Measurements from ENCODE around the gene NRP1.

Gene NRP1

DNA sequence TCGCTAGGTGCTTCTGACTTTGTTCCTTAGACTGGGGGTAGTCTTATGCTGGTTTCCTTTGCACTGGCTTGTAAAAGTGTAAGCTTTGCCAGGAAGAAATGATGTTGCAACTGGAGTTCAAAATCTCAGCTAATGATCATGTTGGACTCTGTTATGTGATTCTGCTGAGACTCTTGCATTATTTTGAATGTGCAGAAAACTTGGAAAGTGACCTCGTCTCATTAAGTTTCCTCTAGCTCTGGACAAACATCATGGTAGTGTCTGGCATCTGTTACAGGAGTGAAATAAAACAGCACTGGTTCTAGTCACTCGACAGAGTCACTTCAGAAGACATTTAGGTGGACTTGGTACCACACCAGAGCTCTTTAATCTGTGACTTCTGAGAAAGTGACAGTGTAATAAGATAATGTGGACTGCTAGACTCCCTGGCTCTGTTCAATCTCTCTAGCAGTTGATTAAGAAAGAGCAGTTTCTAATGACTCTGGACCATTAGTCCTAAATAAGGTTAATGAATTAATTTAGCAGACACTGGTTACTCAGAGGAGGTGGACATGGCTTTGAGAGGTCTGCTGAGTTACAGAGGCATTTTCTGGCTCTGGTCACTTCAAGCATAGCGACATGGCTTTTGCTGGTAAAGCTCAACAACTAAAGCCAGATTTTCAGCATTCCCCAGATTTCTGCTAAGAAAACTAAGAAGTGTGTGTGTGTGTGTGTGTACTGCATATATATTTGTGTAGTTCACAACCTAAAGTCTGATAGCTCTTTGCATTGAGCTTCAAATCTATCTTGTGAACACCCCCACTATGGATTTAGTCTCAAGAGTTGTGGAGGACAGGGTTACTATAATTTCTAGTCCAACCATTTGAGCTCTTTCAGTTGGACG is 2.0 kb downstream of the NRP1 start:
- no peak for TF ChIP-seq EZH2phosphoT487 (IDR thresholded peaks at IDR 0.05; ENCODE audit: borderline replicate concordance, low read length)
- TF ChIP-seq, protein P1, sequence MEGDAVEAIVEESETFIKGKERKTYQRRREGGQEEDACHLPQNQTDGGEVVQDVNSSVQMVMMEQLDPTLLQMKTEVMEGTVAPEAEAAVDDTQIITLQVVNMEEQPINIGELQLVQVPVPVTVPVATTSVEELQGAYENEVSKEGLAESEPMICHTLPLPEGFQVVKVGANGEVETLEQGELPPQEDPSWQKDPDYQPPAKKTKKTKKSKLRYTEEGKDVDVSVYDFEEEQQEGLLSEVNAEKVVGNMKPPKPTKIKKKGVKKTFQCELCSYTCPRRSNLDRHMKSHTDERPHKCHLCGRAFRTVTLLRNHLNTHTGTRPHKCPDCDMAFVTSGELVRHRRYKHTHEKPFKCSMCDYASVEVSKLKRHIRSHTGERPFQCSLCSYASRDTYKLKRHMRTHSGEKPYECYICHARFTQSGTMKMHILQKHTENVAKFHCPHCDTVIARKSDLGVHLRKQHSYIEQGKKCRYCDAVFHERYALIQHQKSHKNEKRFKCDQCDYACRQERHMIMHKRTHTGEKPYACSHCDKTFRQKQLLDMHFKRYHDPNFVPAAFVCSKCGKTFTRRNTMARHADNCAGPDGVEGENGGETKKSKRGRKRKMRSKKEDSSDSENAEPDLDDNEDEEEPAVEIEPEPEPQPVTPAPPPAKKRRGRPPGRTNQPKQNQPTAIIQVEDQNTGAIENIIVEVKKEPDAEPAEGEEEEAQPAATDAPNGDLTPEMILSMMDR (IDR thresholded peaks at IDR 0.05; ENCODE audit: low read depth, low read length, poor library complexity, severe bottlenecking) = no peak
- Histone ChIP-seq H3K36me3 (ENCODE audit: control insufficient read depth, low read length) (no peaks in the 10 kb centered on the region), H3K27ac (ENCODE audit: low read depth, low read length) (no peak overlapping the region), H3K4me3 (ENCODE audit: low read length) (no peak overlapping the region), H3F3A (ENCODE audit: control insufficient read depth, insufficient read depth) (no peaks in the 10 kb centered on the region), H3K9me2 (replicated peaks; ENCODE audit: control insufficient read depth, low read length) (no peaks in the 10 kb centered on the region), H3K27me3 (ENCODE audit: control insufficient read depth, low read length) (peaks cover 11% of the 10 kb centered on the region; the same call in 1 of the 2 replicates), H4K20me1 (ENCODE audit: control insufficient read depth, insufficient read depth, low read depth, low read length) (no peaks in the 10 kb centered on the region), H3K4me1 (ENCODE audit: control insufficient read depth, low read length) (no peaks in the 10 kb centered on the region), H3K9me3 (ENCODE audit: control insufficient read depth, insufficient read depth, low read length) (no peaks in the 10 kb centered on the region; the same call in 1 of the 2 replicates), H3K4me2 (ENCODE audit: low read length) (no peak overlapping the region), H3K79me2 (ENCODE audit: control insufficient read depth, low read length) (no peaks in the 10 kb centered on the region)

DNA sequence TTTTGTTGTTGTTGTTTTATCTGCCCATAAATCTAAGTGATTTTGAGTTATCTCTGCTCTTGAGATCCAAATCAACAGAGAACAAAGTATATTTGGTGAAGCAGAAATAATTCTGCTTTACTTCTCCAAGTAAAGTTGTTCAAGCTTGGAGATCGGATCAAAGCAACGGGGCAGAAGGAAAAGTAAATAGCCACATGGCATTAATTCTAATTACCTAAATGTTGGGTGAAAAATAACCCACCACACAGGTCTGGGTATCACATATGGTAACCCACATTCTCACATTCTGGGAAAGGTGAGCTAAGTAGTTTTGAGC is 3.1 kb downstream of the NRP1 start:
- no peaks in the 10 kb centered on the region for H3F3A ChIP-seq (ENCODE audit: control insufficient read depth, insufficient read depth)
- no peak overlapping the region for H3K4me2 ChIP-seq (ENCODE audit: low read length)
- H3K36me3 ChIP-seq (ENCODE audit: control insufficient read depth, low read length) = no peaks in the 10 kb centered on the region
- H4K20me1 ChIP-seq (ENCODE audit: control insufficient read depth, insufficient read depth, low read depth, low read length) = no peaks in the 10 kb centered on the region
- no peak for TF ChIP-seq EZH2phosphoT487 (IDR thresholded peaks at IDR 0.05; ENCODE audit: borderline replicate concordance, low read length)
- TF ChIP-seq, protein P1 (IDR thresholded peaks at IDR 0.05; ENCODE audit: low read depth, low read length, poor library complexity, severe bottlenecking) = no peak
- H3K27me3 ChIP-seq (ENCODE audit: control insufficient read depth, low read length) = peaks cover 11% of the 10 kb centered on the region; the same call in 1 of the 2 replicates
- no peak overlapping the region for H3K4me3 ChIP-seq (ENCODE audit: low read length)
- H3K9me3 ChIP-seq (ENCODE audit: control insufficient read depth, insufficient read depth, low read length) = no peaks in the 10 kb centered on the region; the same call in 1 of the 2 replicates
- no peaks in the 10 kb centered on the region for H3K4me1 ChIP-seq (ENCODE audit: control insufficient read depth, low read length)
- H3K9me2 ChIP-seq (replicated peaks; ENCODE audit: control insufficient read depth, low read length) = no peaks in the 10 kb centered on the region
- no peak overlapping the region for H3K27ac ChIP-seq (ENCODE audit: low read depth, low read length)
- H3K79me2 ChIP-seq (ENCODE audit: control insufficient read depth, low read length) = no peaks in the 10 kb centered on the region

- Histone ChIP-seq H4K20me1 (ENCODE audit: control insufficient read depth, insufficient read depth, low read depth, low read length) (no peaks in the 10 kb centered on the region), H3K36me3 (ENCODE audit: control insufficient read depth, low read length) (no peaks in the 10 kb centered on the region), H3K4me3 (ENCODE audit: low read length) (no peak overlapping the region), H3K9me3 (ENCODE audit: control insufficient read depth, insufficient read depth, low read length) (no peaks in the 10 kb centered on the region), H3K27me3 (ENCODE audit: control insufficient read depth, low read length) (peaks cover 11% of the 10 kb centered on the region; the same call in 1 of the 2 replicates), H3K9me2 (replicated peaks; ENCODE audit: control insufficient read depth, low read length) (no peaks in the 10 kb centered on the region), H3K4me1 (ENCODE audit: control insufficient read depth, low read length) (no peaks in the 10 kb centered on the region), H3K79me2 (ENCODE audit: control insufficient read depth, low read length) (no peaks in the 10 kb centered on the region), H3K27ac (ENCODE audit: low read depth, low read length) (no peak overlapping the region), H3K4me2 (ENCODE audit: low read length) (no peak overlapping the region), H3F3A (ENCODE audit: control insufficient read depth, insufficient read depth) (no peaks in the 10 kb centered on the region)
- TF ChIP-seq EZH2phosphoT487 (IDR thresholded peaks at IDR 0.05; ENCODE audit: borderline replicate concordance, low read length) = no peak
- TF ChIP-seq, protein P1 (IDR thresholded peaks at IDR 0.05; ENCODE audit: low read depth, low read length, poor library complexity, severe bottlenecking) = peak; percentile 98
Measured at GRCh38 chr10:33330543-33331378, 3.7 kb downstream of the NRP1 start.
